H1 (cell line): Measurements from ENCODE around the gene TSKU. TPM values are rescaled to one million over a fixed set of nuclear protein-coding genes. Genes with fewer than 3 reads are reported as not detected.

Source experiments
- CTCF ChIA-PET: fragments of 300-600 bp; sonication (Branson Sonifier 250); formaldehyde crosslinking; loops from one replicate; lab custom pipeline; 2021; ENCODE audit not compliant: partially characterized antibody; lab: Charles Lee
- POLR2A ChIA-PET: fragments of 300-600 bp; sonication (Branson Sonifier 250); formaldehyde crosslinking; loops from one replicate; lab custom pipeline; 2021; ENCODE audit warnings: inconsistent platforms; ENCODE audit not compliant: partially characterized antibody; lab: Charles Lee
- DNase-seq, 2 experiments: peaks; one replicate each; pipeline versions ENCODE4 v3.0.0 to v3.0.0-alpha.2; 2010 to 2022; ENCODE audit warnings: low spot score in 2 of 2, low read depth in 1 of 2, mixed read lengths in 1 of 2
- FAIRE-seq: peaks from 2 replicates; lab custom pipeline; 2011; peaks lifted over from hg19 to GRCh38; lab: Jason Lieb, UNC
- H2AFZ ChIP-seq: 2 replicates; pipeline ENCODE4 v1.8.1; 2012; ENCODE audit warnings: low read length, inconsistent platforms
- H2AK5ac ChIP-seq: 2 replicates; pipeline ENCODE4 v1.6.1; 2013; ENCODE audit warnings: low read depth, low read length
- H2BK120ac ChIP-seq: replicated peaks from 2 replicates; pipeline ENCODE3; 2013; ENCODE audit warnings: low read depth, low read length, inconsistent platforms
- H2BK12ac ChIP-seq: 2 replicates; pipeline ENCODE4 v1.6.1; 2013; ENCODE audit warnings: low read depth, low read length
- H2BK15ac ChIP-seq: 2 replicates; pipeline ENCODE4 v1.6.1; 2013; ENCODE audit warnings: low read length
- H2BK20ac ChIP-seq: 2 replicates; pipeline ENCODE4 v1.6.1; 2013; ENCODE audit warnings: low read length
- H2BK5ac ChIP-seq: 2 replicates; pipeline ENCODE4 v1.6.1; 2013; ENCODE audit warnings: low read depth, low read length
- H3K14ac ChIP-seq: 2 replicates; pipeline ENCODE4 v1.6.1; 2013; ENCODE audit warnings: inconsistent platforms; ENCODE audit not compliant: insufficient read length
- H3K18ac ChIP-seq: 2 replicates; pipeline ENCODE4 v1.6.1; 2013; ENCODE audit warnings: low read length; ENCODE audit errors: extremely low read depth
- H3K23ac ChIP-seq: 2 replicates; pipeline ENCODE4 v1.6.1; 2013; ENCODE audit warnings: inconsistent platforms; ENCODE audit not compliant: insufficient read length
- H3K23me2 ChIP-seq: 2 replicates; pipeline ENCODE4 v1.6.1; 2013; ENCODE audit warnings: low read depth, low read length
- H3K27ac ChIP-seq: 2 replicates; pipeline ENCODE4 v1.6.1; 2011; ENCODE audit warnings: low read depth, low read length, inconsistent platforms
- H3K27me3 ChIP-seq, 4 experiments: replicated peaks in 1 of 4; 1 replicate in 1 of 4; 2 replicates in 3 of 4; pipeline versions ENCODE4 v1.6.1 to v1.8.1; 2011 to 2013; ENCODE audit warnings: low read length in 3 of 4, mild to moderate bottlenecking in 3 of 4, inconsistent platforms in 2 of 4, mixed read lengths in 2 of 4, moderate library complexity in 1 of 4; ENCODE audit not compliant: control insufficient read depth in 3 of 4, insufficient read depth in 3 of 4; ENCODE audit errors: extremely low read depth in 1 of 4
- H3K36me3 ChIP-seq, 4 experiments: 2 replicates each; pipeline versions ENCODE4 v1.6.1 to v1.8.1; 2011 to 2013; ENCODE audit warnings: mild to moderate bottlenecking in 4 of 4, low read length in 3 of 4, moderate library complexity in 2 of 4, control low read depth in 1 of 4, inconsistent platforms in 1 of 4; ENCODE audit not compliant: insufficient read depth in 4 of 4, control insufficient read depth in 2 of 4
- H3K4ac ChIP-seq: replicated peaks from 2 replicates; pipeline ENCODE3; 2013; ENCODE audit warnings: low read length, low read depth, mixed read lengths, inconsistent platforms; ENCODE audit not compliant: insufficient read length
- H3K4me1 ChIP-seq, 4 experiments: replicated peaks in 1 of 4; 1 replicate in 1 of 4; 2 replicates in 3 of 4; pipeline versions ENCODE4 v1.6.1 to v1.8.1; 2011 to 2013; ENCODE audit warnings: low read length in 3 of 4, inconsistent platforms in 2 of 4, mixed read lengths in 1 of 4; ENCODE audit not compliant: insufficient read depth in 4 of 4, control insufficient read depth in 3 of 4
- H3K4me2 ChIP-seq, 2 experiments: 2 replicates each; pipeline versions ENCODE4 v1.6.1 to v1.8.1; 2011 to 2013; ENCODE audit warnings: low read depth in 2 of 2, low read length in 2 of 2, control low read depth in 1 of 2, inconsistent platforms in 1 of 2, mild to moderate bottlenecking in 1 of 2; ENCODE audit not compliant: insufficient read depth in 1 of 2
- H3K4me3 ChIP-seq, 4 experiments: fragments of 200-600, 300-600 bp in 1 of 4; sonication (generic), shearing (Covaris generic), sonication (Bioruptor Twin) in 1 of 4; 2 replicates each; pipeline versions ENCODE4 v1.5.1 to v1.8.1; 2011 to 2016; ENCODE audit warnings: low read length in 4 of 4, low read depth in 3 of 4, control low read depth in 2 of 4, inconsistent platforms in 2 of 4, mild to moderate bottlenecking in 2 of 4, mixed read lengths in 1 of 4, moderate library complexity in 1 of 4; ENCODE audit not compliant: insufficient read depth in 2 of 4; ENCODE audit errors: extremely low read depth in 1 of 4
- H3K56ac ChIP-seq: replicated peaks from 2 replicates; pipeline ENCODE3; 2013; ENCODE audit warnings: low read depth, mild to moderate bottlenecking, mixed read lengths, low read length, inconsistent platforms; ENCODE audit not compliant: insufficient read length
- H3K79me1 ChIP-seq: 2 replicates; pipeline ENCODE4 v1.6.1; 2013; ENCODE audit warnings: low read depth, low read length, control low read depth
- H3K79me2 ChIP-seq, 2 experiments: 2 replicates each; pipeline versions ENCODE4 v1.6.1 to v1.8.1; 2012 to 2013; ENCODE audit warnings: low read length in 2 of 2, mild to moderate bottlenecking in 2 of 2, inconsistent platforms in 1 of 2; ENCODE audit not compliant: insufficient read depth in 2 of 2, control insufficient read depth in 1 of 2
- H3K9ac ChIP-seq, 4 experiments: replicated peaks in 1 of 4; 1 replicate in 1 of 4; 2 replicates in 3 of 4; pipeline versions ENCODE4 v1.6.1 to v1.8.1; 2011 to 2013; ENCODE audit warnings: low read depth in 3 of 4, low read length in 3 of 4, control low read depth in 2 of 4, mild to moderate bottlenecking in 2 of 4, moderate library complexity in 2 of 4, inconsistent platforms in 1 of 4; ENCODE audit errors: extremely low read depth in 1 of 4
- H3K9me3 ChIP-seq, 2 experiments: 2 replicates each; pipeline versions ENCODE4 v1.6.1 to v1.8.1; 2012 to 2013; ENCODE audit warnings: mild to moderate bottlenecking in 2 of 2, moderate library complexity in 2 of 2, control low read depth in 1 of 2, inconsistent platforms in 1 of 2, low read depth in 1 of 2, low read length in 1 of 2, mixed read lengths in 1 of 2; ENCODE audit not compliant: insufficient read depth in 2 of 2
- H4K20me1 ChIP-seq, 2 experiments: replicated peaks in 1 of 2; 2 replicates each; pipeline versions ENCODE3 to v1.8.1; 2011 to 2013; ENCODE audit warnings: inconsistent platforms in 2 of 2, low read length in 2 of 2, mild to moderate bottlenecking in 1 of 2; ENCODE audit not compliant: insufficient read depth in 2 of 2, control insufficient read depth in 1 of 2
- H4K5ac ChIP-seq: 2 replicates; pipeline ENCODE4 v1.6.1; 2013; ENCODE audit warnings: low read length, low read depth, mixed read lengths, inconsistent platforms; ENCODE audit not compliant: insufficient read length
- H4K8ac ChIP-seq: 2 replicates; pipeline ENCODE4 v1.8.0; 2013; ENCODE audit warnings: mild to moderate bottlenecking, moderate library complexity, low read length, inconsistent platforms; ENCODE audit not compliant: insufficient read depth; ENCODE audit errors: extremely low read depth
- H4K91ac ChIP-seq: replicated peaks from 2 replicates; pipeline ENCODE3; 2013; ENCODE audit warnings: low read length, mixed read lengths, inconsistent platforms; ENCODE audit not compliant: insufficient read length
- CTBP2 ChIP-seq: IDR thresholded peaks from 2 replicates; pipeline ENCODE4 v1.7.0; 2011; ENCODE audit warnings: borderline replicate concordance, mild to moderate bottlenecking, moderate library complexity, mixed read lengths, low read length; ENCODE audit not compliant: insufficient read depth, insufficient read length
- EGR1 ChIP-seq: IDR thresholded peaks from 2 replicates; pipeline ENCODE4 v1.6.1; 2011; ENCODE audit warnings: low read depth, low read length, borderline replicate concordance
- KDM4A ChIP-seq: IDR thresholded peaks from one replicate; pipeline ENCODE4 v1.7.1; 2012; ENCODE audit warnings: low read depth, mild to moderate bottlenecking, moderate library complexity, low read length, inconsistent platforms; ENCODE audit not compliant: severe bottlenecking
- KDM5A ChIP-seq: fragments of 200-600 bp; IDR thresholded peaks from 2 replicates; pipeline ENCODE4 v1.7.1; 2012; ENCODE audit warnings: mild to moderate bottlenecking, low read length, inconsistent platforms, mixed read lengths
- POLR2AphosphoS5 ChIP-seq: IDR thresholded peaks from 2 replicates; pipeline ENCODE4 v1.6.1; 2011; ENCODE audit warnings: low read depth, low read length
- RAD21 ChIP-seq, 2 experiments: IDR thresholded peaks in 1 of 2; conservative IDR thresholded peaks in 1 of 2; 2 replicates each; pipeline ENCODE4 v1.6.1; 2011; ENCODE audit warnings: low read depth in 2 of 2, low read length in 2 of 2, improper control_type of control experiment in 1 of 2, inconsistent platforms in 1 of 2, mild to moderate bottlenecking in 1 of 2, moderate library complexity in 1 of 2
- SAP30 ChIP-seq: fragments of 300-600 bp; sonication (generic); IDR thresholded peaks from 2 replicates; pipeline ENCODE4 v1.7.1; 2012; ENCODE audit warnings: low read length, moderate library complexity, mild to moderate bottlenecking, inconsistent platforms; ENCODE audit not compliant: insufficient read depth, insufficient replicate concordance
- SIN3A ChIP-seq, 2 experiments: IDR thresholded peaks in 1 of 2; conservative IDR thresholded peaks in 1 of 2; 2 replicates each; pipeline ENCODE4 v1.6.1; 2011 to 2012; ENCODE audit warnings: low read length in 2 of 2, improper control_type of control experiment in 1 of 2, low read depth in 1 of 2, mild to moderate bottlenecking in 1 of 2
- SIX5 ChIP-seq: IDR thresholded peaks from 2 replicates; pipeline ENCODE4 v1.6.1; 2011; ENCODE audit warnings: mild to moderate bottlenecking, low read depth, low read length
- TAF1 ChIP-seq: IDR thresholded peaks from 2 replicates; pipeline ENCODE4 v1.6.1; 2011; ENCODE audit warnings: mild to moderate bottlenecking, low read depth, low read length
- WGBS, 2 experiments: shearing (Covaris generic) in 1 of 2; methylation state at CpG; one replicate each; pipeline versions ENCODE4 v1.1.6 to v1.1.7; 2013 to 2015; ENCODE audit warnings: low lambda C conversion rate in 2 of 2, mixed read lengths in 2 of 2, inconsistent platforms in 1 of 2, low coverage in 1 of 2, missing lambda C conversion rate in 1 of 2; ENCODE audit not compliant: insufficient replicate concordance in 2 of 2, insufficient coverage in 1 of 2, insufficient read length in 1 of 2; ENCODE audit errors: extremely low coverage in 1 of 2, missing lambda C conversion rate in 1 of 2; 5-methylcytosine and 5-hydroxymethylcytosine counted together
- polyA plus RNA-seq, 7 experiments: library from polyadenylated mRNA; depleted of rRNA in 3 of 7; stranded (reverse) in 5 of 7; unstranded in 2 of 7; fragments of >200 nt in 5 of 7; fragments of 200-250 nt in 2 of 7; gene quantifications; 1 replicate in 5 of 7; 2 replicates in 1 of 7; 4 replicates in 1 of 7; pipeline versions ENCODE4 v1.2.1 to v1.2.3, GENCODE V29; 2011 to 2013; ENCODE audit warnings: missing spikeins in 2 of 7, mixed read lengths in 2 of 7
- total RNA-seq: library from RNA; stranded (reverse); fragmentation: NEBNext Ultra II Directional; extraction: Animal tissue kit (Norgen Biotek cat#: 25700); gene quantifications from 2 replicates; pipeline ENCODE4 v1.2.1, GENCODE V29; 2021

Gene TSKU
- total and polyA plus RNA-seq, 2 of the 8 experiments (the other 6 are each of a cell fraction or from before 2014, with no cell fraction given), result 22.8 to 28.4 TPM

DNA sequence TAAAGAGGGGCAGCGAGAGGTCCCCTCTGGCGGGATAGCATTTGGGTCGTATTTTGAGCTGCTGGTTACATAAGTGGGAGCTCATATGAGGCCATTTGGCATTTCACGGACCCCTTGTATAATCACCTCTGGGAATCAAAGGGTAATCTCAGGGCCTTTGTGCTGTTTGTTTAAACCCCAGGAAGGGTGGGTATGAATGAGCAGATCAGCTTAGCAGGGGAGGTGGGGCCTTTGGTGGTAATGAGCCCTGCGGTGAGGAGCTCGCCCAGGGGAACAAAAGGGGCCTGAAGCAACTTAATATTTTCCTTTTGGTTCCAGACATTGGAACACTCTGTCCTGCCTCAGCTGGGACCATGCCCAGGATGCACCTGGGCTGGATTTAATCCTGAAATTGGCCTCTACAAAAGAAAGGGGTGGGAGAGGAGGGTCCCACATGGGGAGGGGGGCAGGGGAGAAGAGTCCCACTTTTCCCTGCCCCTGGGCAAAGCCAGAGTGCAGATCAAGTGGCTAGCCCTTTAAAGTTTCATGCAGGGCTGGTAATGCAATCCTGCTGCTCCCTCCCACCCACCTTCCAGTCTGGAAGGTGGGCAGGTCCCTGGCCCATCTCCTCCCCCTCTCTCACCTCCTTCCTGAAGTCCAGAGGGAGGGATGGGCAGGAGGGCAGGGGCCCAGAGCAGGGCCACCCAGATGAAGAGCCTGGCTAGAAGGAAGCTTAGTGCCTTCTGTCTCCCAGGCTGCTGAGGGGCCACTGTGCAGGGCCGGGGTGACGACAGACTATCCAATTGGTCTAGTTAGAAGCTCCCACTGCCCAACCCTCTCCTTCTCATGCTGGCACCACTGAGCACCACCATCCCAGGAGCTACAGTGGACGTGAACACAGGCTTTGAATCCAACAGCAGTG lies 10.5 kb downstream of the TSKU start:
- 70% methylated on average over 9 of the region's 9 CpGs; no CpG with 5 or more reads in 1 of the 2 experiments for WGBS, 2 experiments
- no peak overlapping the region for H3K27ac ChIP-seq
- H2BK120ac ChIP-seq, result no peak overlapping the region
- POLR2A ChIA-PET, result interaction anchor here (0.7 to 2.6 kb wide), 5 partner anchors 8 to 90 kb away, joined by 3 to 12 read pairs (median 3); partner anchors contain the start of gene TSKU
- H4K8ac ChIP-seq, result no peak overlapping the region
- no peaks in the 10 kb centered on the region for H3K23me2 ChIP-seq
- peaks cover 0 to 8% (median 3%) of the 10 kb centered on the region in 4 experiments; a peak in 3 of 8 replicates for H3K36me3 ChIP-seq
- H2AFZ ChIP-seq, result no peak overlapping the region
- no peak overlapping the region for H3K56ac ChIP-seq
- no peak overlapping the region for H3K4me3 ChIP-seq
- no peak overlapping the region for H2BK20ac ChIP-seq
- CTCF ChIA-PET, result interaction anchor here (0.5 to 2.6 kb wide), 12 partner anchors 9 to 299 kb away, joined by 3 to 17 read pairs (median 4); no protein-coding TSS in a partner anchor
- no peak overlapping the region for H3K9ac ChIP-seq
- no peak overlapping the region for H3K23ac ChIP-seq
- H2BK12ac ChIP-seq, result peak overlapping the region; percentile 19; the same call in 1 of the 2 replicates
- no peak overlapping the region for H3K4ac ChIP-seq
- H2BK15ac ChIP-seq, result 0 out of 2 replicates have a peak overlapping the region, but pooled peaks have one; percentile 99
- DNase-seq (peak in 1 of 2 experiments; percentile 41), FAIRE-seq (no peak)
- peak overlapping the region; percentile 2 to 13; a peak in 1 of 4 replicates for H3K4me2 ChIP-seq
- H4K5ac ChIP-seq, result no peak overlapping the region
- H3K27me3 ChIP-seq, result no peaks in the 10 kb centered on the region
- H4K20me1 ChIP-seq, result peaks cover 9 to 26% of the 10 kb centered on the region in 2 experiments
- peaks cover 4 to 16% (median 14%) of the 10 kb centered on the region in 4 experiments; a peak in 6 of 7 replicates for H3K4me1 ChIP-seq
- peaks cover 22% of the 10 kb centered on the region for H3K79me1 ChIP-seq
- H4K91ac ChIP-seq, result peak overlapping the region; percentile 30
- peak overlapping the region; percentile 78; the same call in 1 of the 2 replicates for H3K18ac ChIP-seq
- H3K14ac ChIP-seq, result no peak overlapping the region
- peaks cover 10 to 68% of the 10 kb centered on the region in 2 experiments; a peak in 3 of 4 replicates for H3K79me2 ChIP-seq
- H2BK5ac ChIP-seq, result peak overlapping the region; percentile 15; the same call in 1 of the 2 replicates
- peaks cover 8 to 10% of the 10 kb centered on the region in 2 experiments; a peak in 3 of 4 replicates for H3K9me3 ChIP-seq
- H2AK5ac ChIP-seq, result no peak overlapping the region
- no peak for TF ChIP-seq SIN3A (conservative IDR thresholded peaks at IDR 0.05 in 1 of 2, IDR thresholded peaks at IDR 0.05 in 1 of 2; ENCODE audit: low read depth in 1 of 2, low read length in 2 of 2)
- TF ChIP-seq SAP30, result no peak
- TF ChIP-seq KDM4A, result no peak
- TF ChIP-seq SIX5, result no peak
- no peak for TF ChIP-seq POLR2AphosphoS5
- no peak for TF ChIP-seq EGR1
- no peak for TF ChIP-seq CTBP2
- no peak for TF ChIP-seq RAD21 (IDR thresholded peaks at IDR 0.05 in 1 of 2, conservative IDR thresholded peaks at IDR 0.05 in 1 of 2; ENCODE audit: low read depth in 2 of 2, low read length in 2 of 2)
- TF ChIP-seq KDM5A, result no peak
- TF ChIP-seq TAF1, result no peak
